Measurements from ENCODE around the gene CD200. TPM values are rescaled to one million over a fixed set of nuclear protein-coding genes. Genes with fewer than 3 reads are reported as not detected.

The CD200 gene
- total and polyA plus RNA-seq, 11 donors: 0.26 to 23.9 (median 0.81) TPM

GRCh38 chr3:112341386-112341785, 8.4 kb downstream of the CD200 start:
- TF ChIP-seq POLR2A (IDR thresholded peaks at IDR 0.05) (no peak), CTCF (IDR thresholded peaks at IDR 0.05) (no peak)
- H3K4me3 ChIP-seq: no peak overlapping the region
- peaks cover 0 to 15% (median 1%) of the 10 kb centered on the region in 12 donors for H3K9me3 ChIP-seq
- peaks cover 0 to 20% (median 0%) of the 10 kb centered on the region in 12 donors for H3K4me1 ChIP-seq
- no peak for DNase-seq
- H3K36me3 ChIP-seq: peaks cover 0 to 19% (median 0%) of the 10 kb centered on the region in 9 donors
- 81 to 90% (median 85%) methylated on average over 2 of the region's 2 CpGs for WGBS, 4 donors
- ATAC-seq: no peak
- intact Hi-C loops (cut with DNase I): no loop called here
- no peaks in the 10 kb centered on the region for H3K27me3 ChIP-seq
- no peak overlapping the region for H3K27ac ChIP-seq

GRCh38 chr3:112345681-112346080, 12.7 kb downstream of the CD200 start:
- 41 to 84% (median 73%) methylated on average over 2 of the region's 2 CpGs for WGBS, 4 donors

GRCh38 chr3:112346491-112347122, 13.7 kb downstream of the CD200 start:
- Histone ChIP-seq H3K4me1 (peaks cover 0 to 27% (median 6%) of the 10 kb centered on the region in 12 donors), H3K4me3 (no peak overlapping the region), H3K27me3 (no peaks in the 10 kb centered on the region), H3K36me3 (peaks cover 0 to 51% (median 0%) of the 10 kb centered on the region in 9 donors), H3K9me3 (peaks cover 0 to 15% (median 1%) of the 10 kb centered on the region in 12 donors), H3K27ac (no peak overlapping the region)
- TF ChIP-seq CTCF (IDR thresholded peaks at IDR 0.05) (no peak), POLR2A (IDR thresholded peaks at IDR 0.05) (no peak)
- DNase-seq (no peak), ATAC-seq (no peak)
- 78 to 87% (median 82%) methylated on average over 3 of the region's 3 CpGs for WGBS, 4 donors
- intact Hi-C loops (cut with DNase I): no loop called here

More at GRCh38 chr3:112345681-112346080, 12.7 kb downstream of the CD200 start:
- H3K36me3 ChIP-seq: peaks cover 0 to 51% (median 0%) of the 10 kb centered on the region in 9 donors
- ATAC-seq: no peak
- peaks cover 0 to 23% (median 2%) of the 10 kb centered on the region in 12 donors for H3K4me1 ChIP-seq
- no peak overlapping the region for H3K27ac ChIP-seq
- H3K4me3 ChIP-seq: no peak overlapping the region
- no peak for TF ChIP-seq POLR2A (IDR thresholded peaks at IDR 0.05)
- DNase-seq: no peak
- H3K9me3 ChIP-seq: peaks cover 0 to 15% (median 1%) of the 10 kb centered on the region in 12 donors
- intact Hi-C loops (cut with DNase I): no loop called here
- no peaks in the 10 kb centered on the region for H3K27me3 ChIP-seq

GRCh38 chr3:112348943-112349342, 16.0 kb downstream of the CD200 start:
- Histone ChIP-seq H3K36me3 (peaks cover 0 to 51% (median 0%) of the 10 kb centered on the region in 9 donors), H3K4me3 (no peak overlapping the region), H3K27ac (no peak overlapping the region), H3K4me1 (peaks cover 0 to 44% (median 8%) of the 10 kb centered on the region in 12 donors), H3K27me3 (no peaks in the 10 kb centered on the region), H3K9me3 (peaks cover 0 to 6% (median 0%) of the 10 kb centered on the region in 12 donors)
- ATAC-seq: no peak
- intact Hi-C loops (cut with DNase I): no loop called here
- no peak for DNase-seq
- WGBS, 4 donors: 91 to 100% (median 93%) methylated on average over 1 of the region's 1 CpG
- TF ChIP-seq CTCF (IDR thresholded peaks at IDR 0.05): no peak
- TF ChIP-seq POLR2A (IDR thresholded peaks at IDR 0.05): no peak

Measured in heart left ventricle (tissue), 16 donors.